ENCODE data around the gene KRT71. TPM values are rescaled to one million over a fixed set of nuclear protein-coding genes. Genes with fewer than 3 reads are reported as not detected.

Gene KRT71
- total RNA-seq, 1 donor from 2014 or later = not detected

- H3K4me1 Mint-ChIP-seq = no peaks in the 10 kb centered on the region
- no peak for DNase-seq (ENCODE audit: low spot score in 2 of 2, unreplicated experiment in 2 of 2)
- no peak overlapping the region for H3K27ac Mint-ChIP-seq
- H3K4me3 Mint-ChIP-seq = no peak overlapping the region
- H3K27me3 Mint-ChIP-seq (ENCODE audit: low read depth) = peaks cover 74% of the 10 kb centered on the region
- TF ChIP-seq CTCF (IDR thresholded peaks at IDR 0.05; ENCODE audit: unreplicated experiment) = no peak
- H3K9me3 Mint-ChIP-seq = no peaks in the 10 kb centered on the region
- H3K36me3 Mint-ChIP-seq = no peaks in the 10 kb centered on the region
These were observed 6.0 kb upstream of the KRT71 start for GRCh38 chr12:52558781-52559445.

- no peak for TF ChIP-seq CTCF (IDR thresholded peaks at IDR 0.05; ENCODE audit: unreplicated experiment)
- no peak overlapping the region for H3K27ac Mint-ChIP-seq
- H3K4me3 Mint-ChIP-seq = no peak overlapping the region
- H3K4me1 Mint-ChIP-seq = no peaks in the 10 kb centered on the region
- no peaks in the 10 kb centered on the region for H3K9me3 Mint-ChIP-seq
- no peaks in the 10 kb centered on the region for H3K36me3 Mint-ChIP-seq
- DNase-seq (ENCODE audit: low spot score in 2 of 2, unreplicated experiment in 2 of 2) = no peak
- H3K27me3 Mint-ChIP-seq (ENCODE audit: low read depth) = peaks cover 70% of the 10 kb centered on the region
These were observed 4.5 kb upstream of the KRT71 start for GRCh38 chr12:52557476-52557875.

GRCh38 chr12:52555577-52555976, 2.6 kb upstream of the KRT71 start:
- H3K27ac Mint-ChIP-seq = no peak overlapping the region
- no peak for TF ChIP-seq CTCF (IDR thresholded peaks at IDR 0.05; ENCODE audit: unreplicated experiment)
- peaks cover 11% of the 10 kb centered on the region for H3K4me1 Mint-ChIP-seq
- H3K36me3 Mint-ChIP-seq = no peaks in the 10 kb centered on the region
- no peak overlapping the region for H3K4me3 Mint-ChIP-seq
- peaks cover 61% of the 10 kb centered on the region for H3K27me3 Mint-ChIP-seq (ENCODE audit: low read depth)
- no peak for DNase-seq (ENCODE audit: low spot score in 2 of 2, unreplicated experiment in 2 of 2)
- no peaks in the 10 kb centered on the region for H3K9me3 Mint-ChIP-seq

- TF ChIP-seq CTCF (IDR thresholded peaks at IDR 0.05; ENCODE audit: unreplicated experiment) = no peak
- Mint-ChIP-seq H3K27me3 (ENCODE audit: low read depth) (peaks cover 58% of the 10 kb centered on the region), H3K9me3 (no peaks in the 10 kb centered on the region), H3K27ac (no peak overlapping the region), H3K4me3 (no peak overlapping the region), H3K4me1 (peaks cover 11% of the 10 kb centered on the region), H3K36me3 (no peaks in the 10 kb centered on the region)
- no peak for DNase-seq (ENCODE audit: low spot score in 2 of 2, unreplicated experiment in 2 of 2)
These were observed 890 bp downstream of the KRT71 start for GRCh38 chr12:52552055-52552454.

- H3K4me3 Mint-ChIP-seq = no peak overlapping the region
- no peak for TF ChIP-seq CTCF (IDR thresholded peaks at IDR 0.05; ENCODE audit: unreplicated experiment)
- H3K36me3 Mint-ChIP-seq = no peaks in the 10 kb centered on the region
- no peak for DNase-seq (ENCODE audit: low spot score in 2 of 2, unreplicated experiment in 2 of 2)
- H3K9me3 Mint-ChIP-seq = no peaks in the 10 kb centered on the region
- no peak overlapping the region for H3K27ac Mint-ChIP-seq
- H3K4me1 Mint-ChIP-seq = peaks cover 11% of the 10 kb centered on the region
- H3K27me3 Mint-ChIP-seq (ENCODE audit: low read depth) = peaks cover 62% of the 10 kb centered on the region
These were observed 1.6 kb downstream of the KRT71 start for GRCh38 chr12:52551216-52551865.
